ENCODE measurements around the gene LSR.
"Not testable (repeated sequence)": the region's sequence is repeated elsewhere in the genome, so short reads cannot be mapped to it uniquely, and the experiment has no call there.

Gene LSR

GRCh38 chr19:35268536-35269437, 20.0 kb downstream of the LSR start, which contains the start of gene USF2:
TSS of gene USF2 (plus strand) at chr19:35268962. CDS start at chr19:35269102, 140 bp downstream.
- FAIRE-seq, result no peak

- no peak for FAIRE-seq
Observed at GRCh38 chr19:35269438-35270117, 20.8 kb downstream of the LSR start.

GRCh38 chr19:35270381-35270811, 21.6 kb downstream of the LSR start:
- no peak for FAIRE-seq

- no peak for FAIRE-seq
Observed at GRCh38 chr19:35271546-35271945, 22.7 kb downstream of the LSR start.

GRCh38 chr19:35272122-35272719, 23.4 kb downstream of the LSR start:
- no peak for FAIRE-seq

- FAIRE-seq, result no peak
Observed at GRCh38 chr19:35272954-35273649, 24.3 kb downstream of the LSR start.

GRCh38 chr19:35273686-35274259, 25.0 kb downstream of the LSR start:
- no peak for FAIRE-seq

GRCh38 chr19:35274323-35274722, 25.5 kb downstream of the LSR start:
- FAIRE-seq, result no peak

GRCh38 chr19:35276706-35277281, 28.0 kb downstream of the LSR start:
- no peak for FAIRE-seq

- FAIRE-seq, result no peak
Observed at GRCh38 chr19:35278578-35279284, 29.9 kb downstream of the LSR start.

GRCh38 chr19:35279374-35279773, 30.6 kb downstream of the LSR start:
- no peak for FAIRE-seq

- no peak for FAIRE-seq
Observed at GRCh38 chr19:35279985-35280821, 31.4 kb downstream of the LSR start.

GRCh38 chr19:35281303-35281702, 32.5 kb downstream of the LSR start:
- no peak for FAIRE-seq

GRCh38 chr19:35284153-35285094, 35.6 kb downstream of the LSR start:
- no peak for FAIRE-seq

- no peak for FAIRE-seq
Observed at GRCh38 chr19:35285095-35285449, 36.3 kb downstream of the LSR start.

- FAIRE-seq, result not testable (repeated sequence)
Observed at GRCh38 chr19:35285465-35285864, 36.7 kb downstream of the LSR start.

GRCh38 chr19:35286101-35286500, 37.3 kb downstream of the LSR start:
- not testable (repeated sequence) for FAIRE-seq

GRCh38 chr19:35287713-35288112, 38.9 kb downstream of the LSR start:
- no peak for FAIRE-seq

GRCh38 chr19:35288331-35288730, 39.5 kb downstream of the LSR start:
- no peak for FAIRE-seq

Data from A204.1 (cell line).